CD14-positive monocyte (primary cell): Measurements from ENCODE around the gene SLC35E1. TPM values are rescaled to one million over a fixed set of nuclear protein-coding genes. Genes with fewer than 3 reads are reported as not detected.

Source experiments
- DNase-seq, 3 donors: peaks; one replicate each; pipeline ENCODE4 v3.0.0-alpha.2; 2011 to 2022
- H2AFZ ChIP-seq: 2 replicates; pipeline ENCODE4 v1.6.0; 2012; ENCODE audit warnings: mild to moderate bottlenecking, low read depth, low read length, inconsistent platforms; ENCODE audit not compliant: insufficient read depth, poor library complexity, severe bottlenecking
- H3K27ac ChIP-seq, 2 donors: 1 replicate in 1 of 2; 2 replicates in 1 of 2; pipeline ENCODE4 v1.5.1; 2012 to 2013; ENCODE audit warnings: low read length in 2 of 2, control low read depth in 1 of 2, inconsistent platforms in 1 of 2, low read depth in 1 of 2, mild to moderate bottlenecking in 1 of 2
- H3K27me3 ChIP-seq, 2 donors: one replicate each; pipeline versions ENCODE4 v1.6.0 to v1.6.1; 2011 to 2013; ENCODE audit warnings: low read length in 2 of 2; ENCODE audit not compliant: control insufficient read depth in 2 of 2, insufficient read depth in 2 of 2
- H3K36me3 ChIP-seq, 2 donors: replicated peaks in 1 of 2; 1 replicate in 1 of 2; 2 replicates in 1 of 2; pipeline versions ENCODE4 v1.5.1 to v1.6.1; 2012 to 2013; ENCODE audit warnings: low read length in 2 of 2, control low read depth in 1 of 2, inconsistent platforms in 1 of 2, mild to moderate bottlenecking in 1 of 2; ENCODE audit not compliant: insufficient read depth in 2 of 2, control insufficient read depth in 1 of 2
- H3K4me1 ChIP-seq, 2 donors: 1 replicate in 1 of 2; 2 replicates in 1 of 2; pipeline versions ENCODE4 v1.5.1 to v1.6.1; 2012 to 2013; ENCODE audit warnings: low read length in 2 of 2, control low read depth in 1 of 2, inconsistent platforms in 1 of 2, mild to moderate bottlenecking in 1 of 2, moderate library complexity in 1 of 2; ENCODE audit not compliant: insufficient read depth in 2 of 2, control insufficient read depth in 1 of 2
- H3K4me2 ChIP-seq: replicated peaks from 2 replicates; pipeline ENCODE3; 2012; ENCODE audit warnings: low read length, moderate library complexity, mild to moderate bottlenecking; ENCODE audit not compliant: poor library complexity, severe bottlenecking; ENCODE audit errors: extremely low read depth
- H3K4me3 ChIP-seq, 3 experiments: fragments of 200-600 bp in 1 of 3; sonication (generic) in 1 of 3; replicated peaks in 1 of 3; 1 replicate in 2 of 3; 2 replicates in 1 of 3; pipeline ENCODE4 v1.5.1; 2011 to 2013; ENCODE audit warnings: low read length in 3 of 3, mild to moderate bottlenecking in 3 of 3, control low read depth in 2 of 3, low read depth in 2 of 3, inconsistent platforms in 1 of 3, moderate library complexity in 1 of 3
- H3K79me2 ChIP-seq: 2 replicates; pipeline ENCODE4 v1.6.0; 2012; ENCODE audit warnings: mild to moderate bottlenecking, control low read depth, inconsistent platforms, low read length, moderate library complexity; ENCODE audit not compliant: insufficient read depth
- H3K9ac ChIP-seq: 2 replicates; pipeline ENCODE4 v1.6.0; 2017; ENCODE audit warnings: low read length, mild to moderate bottlenecking; ENCODE audit not compliant: insufficient read depth, poor library complexity, severe bottlenecking
- H3K9me3 ChIP-seq, 2 donors: replicated peaks in 1 of 2; 1 replicate in 1 of 2; 2 replicates in 1 of 2; pipeline versions ENCODE4 v1.5.1 to v1.6.1; 2012 to 2013; ENCODE audit warnings: low read length in 2 of 2, control low read depth in 1 of 2; ENCODE audit not compliant: control insufficient read depth in 1 of 2, insufficient read depth in 1 of 2
- H4K20me1 ChIP-seq: 2 replicates; pipeline ENCODE4 v1.6.0; 2012; ENCODE audit warnings: mild to moderate bottlenecking, low read length, control low read depth, moderate library complexity; ENCODE audit not compliant: insufficient read depth
- H3K27ac Mint-ChIP-seq, 7 donors: one replicate each; pipeline ENCODE4 v1.8.0; 2020; ENCODE audit warnings: mild to moderate bottlenecking in 7 of 7, mixed read lengths in 7 of 7, moderate library complexity in 6 of 7, inconsistent platforms in 2 of 7
- H3K27me3 Mint-ChIP-seq, 3 donors: one replicate each; pipeline ENCODE4 v1.8.0; 2021 to 2022; ENCODE audit warnings: low read depth in 3 of 3, mild to moderate bottlenecking in 3 of 3, mixed read lengths in 3 of 3, moderate library complexity in 3 of 3, inconsistent platforms in 1 of 3
- H3K36me3 Mint-ChIP-seq, 2 donors: one replicate each; pipeline ENCODE4 v1.8.0; 2020; ENCODE audit warnings: mixed read lengths in 2 of 2, inconsistent platforms in 1 of 2, mild to moderate bottlenecking in 1 of 2
- H3K4me1 Mint-ChIP-seq: one replicate; pipeline ENCODE4 v1.8.0; 2020; ENCODE audit warnings: mild to moderate bottlenecking, mixed read lengths
- H3K4me3 Mint-ChIP-seq, 2 donors: one replicate each; pipeline ENCODE4 v1.8.0; 2020; ENCODE audit warnings: mild to moderate bottlenecking in 2 of 2, mixed read lengths in 2 of 2, moderate library complexity in 1 of 2
- H3K9me3 Mint-ChIP-seq, 7 donors: one replicate each; pipeline ENCODE4 v1.8.0; 2020 to 2022; ENCODE audit warnings: mixed read lengths in 7 of 7, mild to moderate bottlenecking in 6 of 7, moderate library complexity in 6 of 7, inconsistent platforms in 2 of 7
- CTCF ChIP-seq: fragments of 200-600 bp; IDR thresholded peaks from one replicate; pipeline ENCODE4 v1.8.0; 2022; ENCODE audit warnings: antibody characterized with exemption, mild to moderate bottlenecking
- WGBS: methylation state at CpG from one replicate; pipeline ENCODE4 v1.1.5; 2013; ENCODE audit warnings: missing lambda C conversion rate; ENCODE audit not compliant: insufficient coverage; 5-methylcytosine and 5-hydroxymethylcytosine counted together
- intact Hi-C, 2 donors: fragments of 100-400 bp; cut with micrococcal nuclease; formaldehyde crosslinking; loops; one replicate each; pipeline versions ENCODE4 v1.15.0 to v1.15.1; 2023
- polyA plus RNA-seq, 3 donors: library from polyadenylated mRNA; depleted of rRNA in 1 of 3; unstranded in 2 of 3; stranded (reverse) in 1 of 3; fragments of 300-500 nt in 2 of 3; fragments of >200 nt in 1 of 3; fragmentation: Illumina TruSeq in 2 of 3; gene quantifications; 1 replicate in 2 of 3; 2 replicates in 1 of 3; pipeline ENCODE4 v1.2.3, GENCODE V29; 2012 to 2021

SLC35E1 gene
- polyA plus RNA-seq, 3 donors: 12.1 to 28.8 (median 13.5) TPM

- H3K27ac ChIP-seq: no peak overlapping the region
- Mint-ChIP-seq H3K27ac (peak overlapping the region in 1 of 7 donors; percentile 54), H3K27me3 (no peaks in the 10 kb centered on the region), H3K9me3 (peaks cover 0 to 1% (median 0%) of the 10 kb centered on the region in 7 donors), H3K4me1 (no peaks in the 10 kb centered on the region), H3K36me3 (peaks cover 79 to 99% of the 10 kb centered on the region in 2 donors), H3K4me3 (no peak overlapping the region)
- DNase-seq: no peak
- peaks cover 27% of the 10 kb centered on the region for H4K20me1 ChIP-seq
- H3K4me3 ChIP-seq: no peak overlapping the region
- H3K79me2 ChIP-seq: no peaks in the 10 kb centered on the region
- H3K4me1 ChIP-seq: no peaks in the 10 kb centered on the region
- intact Hi-C loops: no loop called here
- TF ChIP-seq CTCF: no peak
- H3K27me3 ChIP-seq: no peaks in the 10 kb centered on the region
- no peak overlapping the region for H2AFZ ChIP-seq
- no peaks in the 10 kb centered on the region for H3K9me3 ChIP-seq
- H3K9ac ChIP-seq: no peak overlapping the region
- H3K4me2 ChIP-seq: no peak overlapping the region
- peaks cover 96 to 98% of the 10 kb centered on the region in 2 donors for H3K36me3 ChIP-seq
- 90% methylated on average over 13 of the region's 14 CpGs for WGBS
Measured at GRCh38 chr19:16527334-16527935, 44.8 kb downstream of the SLC35E1 start.

GRCh38 chr19:16525751-16526481 lies 46.3 kb downstream of the SLC35E1 start:
- no peak overlapping the region for H3K4me3 ChIP-seq
- Mint-ChIP-seq H3K9me3 (peaks cover 0 to 4% (median 0%) of the 10 kb centered on the region in 7 donors), H3K27ac (no peak overlapping the region), H3K27me3 (no peaks in the 10 kb centered on the region), H3K4me1 (no peaks in the 10 kb centered on the region), H3K4me3 (no peak overlapping the region), H3K36me3 (peaks cover 72 to 99% of the 10 kb centered on the region in 2 donors)
- no peaks in the 10 kb centered on the region for H3K79me2 ChIP-seq
- peaks cover 93 to 97% of the 10 kb centered on the region in 2 donors for H3K36me3 ChIP-seq
- no peak overlapping the region for H3K4me2 ChIP-seq
- H3K9ac ChIP-seq: no peak overlapping the region
- no peak for TF ChIP-seq CTCF
- intact Hi-C loops: no loop called here
- no peaks in the 10 kb centered on the region for H3K27me3 ChIP-seq
- H4K20me1 ChIP-seq: peaks cover 21% of the 10 kb centered on the region
- over 99% methylated on average over 27 of the region's 29 CpGs for WGBS
- no peak for DNase-seq
- no peak overlapping the region for H2AFZ ChIP-seq
- H3K27ac ChIP-seq: no peak overlapping the region
- no peaks in the 10 kb centered on the region for H3K4me1 ChIP-seq
- no peaks in the 10 kb centered on the region for H3K9me3 ChIP-seq
